IMR-90 (cell line): ENCODE results near the gene ANKRD44. TPM values are rescaled to one million over a fixed set of nuclear protein-coding genes. Genes with fewer than 3 reads are reported as not detected.

ENCODE experiments used
- ATAC-seq: fragments of 200-7000 bp; cut with Tn5 transposase; 2 replicates; pipeline ENCODE4 v1.9.1; 2020; ENCODE audit warnings: low read depth, mild to moderate bottlenecking, moderate library complexity
- BruUV-seq: library from RNA; stranded (reverse); fragments of 400-500 nt; replicated peaks from 2 replicates; lab custom pipeline; 2021; lab: Mats Ljungman, UMichigan
- CTCF ChIA-PET: fragments of 300-600 bp; formaldehyde crosslinking; extraction: SDS; loops from one replicate; lab custom pipeline; 2021; ENCODE audit warnings: antibody characterized with exemption; lab: Yijun Ruan, JAX
- POLR2A ChIA-PET: fragments of 300-600 bp; sonication (Branson Sonifier 250); formaldehyde crosslinking; loops from one replicate; lab custom pipeline; 2022; ENCODE audit warnings: antibody characterized with exemption; ENCODE audit not compliant: unreplicated experiment; lab: Charles Lee
- DNase-seq: peaks from one replicate; pipeline ENCODE4 v3.0.0; 2013
- H2AFZ ChIP-seq: replicated peaks from 2 replicates; pipeline ENCODE3; 2013; ENCODE audit warnings: low read length, mild to moderate bottlenecking; ENCODE audit not compliant: poor library complexity
- H2AK5ac ChIP-seq: 2 replicates; pipeline ENCODE4 v1.6.1; 2013; ENCODE audit warnings: low read depth, low read length, inconsistent platforms
- H2AK9ac ChIP-seq: replicated peaks from 2 replicates; pipeline ENCODE3; 2013; ENCODE audit warnings: mild to moderate bottlenecking, low read depth, low read length, moderate library complexity; ENCODE audit not compliant: poor library complexity
- H2BK120ac ChIP-seq: 2 replicates; pipeline ENCODE4 v1.6.1; 2013; ENCODE audit warnings: low read depth, low read length, inconsistent platforms
- H2BK15ac ChIP-seq: 3 replicates; pipeline ENCODE4 v1.6.1; 2013; ENCODE audit warnings: low read depth, low read length, inconsistent platforms
- H2BK20ac ChIP-seq: 2 replicates; pipeline ENCODE4 v1.6.1; 2013; ENCODE audit warnings: low read depth, mild to moderate bottlenecking, inconsistent platforms, low read length, moderate library complexity
- H2BK5ac ChIP-seq: 2 replicates; pipeline ENCODE4 v1.6.1; 2013; ENCODE audit warnings: mild to moderate bottlenecking, low read depth, low read length, inconsistent platforms; ENCODE audit not compliant: poor library complexity, severe bottlenecking
- H3K14ac ChIP-seq: replicated peaks from 2 replicates; pipeline ENCODE4 v1.6.1; 2013; ENCODE audit warnings: low read depth, low read length, inconsistent platforms
- H3K18ac ChIP-seq: 2 replicates; pipeline ENCODE4 v1.6.1; 2013; ENCODE audit warnings: low read depth, low read length, control low read depth
- H3K23ac ChIP-seq: 2 replicates; pipeline ENCODE4 v1.6.1; 2013; ENCODE audit warnings: low read depth, low read length, inconsistent platforms
- H3K27ac ChIP-seq: 2 replicates; pipeline ENCODE4 v1.5.1; 2013; ENCODE audit warnings: mild to moderate bottlenecking, control low read depth, low read length; ENCODE audit not compliant: insufficient read depth
- H3K27me3 ChIP-seq: 2 replicates; pipeline ENCODE4 v1.6.1; 2013; ENCODE audit warnings: low read length; ENCODE audit not compliant: control insufficient read depth, insufficient read depth
- H3K36me3 ChIP-seq: 2 replicates; pipeline ENCODE4 v1.6.1; 2013; ENCODE audit warnings: low read length, mixed read lengths; ENCODE audit not compliant: control insufficient read depth, insufficient read depth
- H3K4ac ChIP-seq: 2 replicates; pipeline ENCODE4 v1.6.1; 2013; ENCODE audit warnings: low read depth, low read length, inconsistent platforms
- H3K4me1 ChIP-seq: 2 replicates; pipeline ENCODE4 v1.6.1; 2013; ENCODE audit warnings: low read length, mixed read lengths; ENCODE audit not compliant: control insufficient read depth, insufficient read depth
- H3K4me2 ChIP-seq: 2 replicates; pipeline ENCODE4 v1.6.1; 2013; ENCODE audit warnings: low read depth, mild to moderate bottlenecking, control low read depth, low read length, moderate library complexity
- H3K4me3 ChIP-seq: 2 replicates; pipeline ENCODE4 v1.5.1; 2013; ENCODE audit warnings: low read depth, mild to moderate bottlenecking, control low read depth, low read length, moderate library complexity; ENCODE audit not compliant: insufficient read depth
- H3K56ac ChIP-seq: 2 replicates; pipeline ENCODE4 v1.6.1; 2013; ENCODE audit warnings: low read length, inconsistent platforms; ENCODE audit not compliant: insufficient read depth; ENCODE audit errors: extremely low read depth
- H3K79me1 ChIP-seq, 2 experiments: 2 replicates each; pipeline ENCODE4 v1.6.1; 2013; ENCODE audit warnings: low read length in 2 of 2, inconsistent platforms in 1 of 2, low read depth in 1 of 2
- H3K9ac ChIP-seq: 2 replicates; pipeline ENCODE4 v1.6.1; 2013; ENCODE audit warnings: low read depth, low read length, control low read depth
- H3K9me1 ChIP-seq: 2 replicates; pipeline ENCODE4 v1.6.1; 2013; ENCODE audit warnings: low read length, inconsistent platforms; ENCODE audit not compliant: insufficient read depth
- H3K9me3 ChIP-seq: 2 replicates; pipeline ENCODE4 v1.6.1; 2013; ENCODE audit warnings: low read length; ENCODE audit not compliant: control insufficient read depth, insufficient read depth
- H4K20me1 ChIP-seq: 2 replicates; pipeline ENCODE4 v1.6.1; 2013; ENCODE audit warnings: low read length, inconsistent platforms; ENCODE audit not compliant: insufficient read depth
- H4K5ac ChIP-seq: 2 replicates; pipeline ENCODE4 v1.6.1; 2013; ENCODE audit warnings: mild to moderate bottlenecking, low read depth, low read length, control low read depth
- H4K8ac ChIP-seq, 2 experiments: 2 replicates each; pipeline ENCODE4 v1.6.1; 2013; ENCODE audit warnings: low read depth in 2 of 2, low read length in 2 of 2, control low read depth in 1 of 2, inconsistent platforms in 1 of 2
- H4K91ac ChIP-seq: 2 replicates; pipeline ENCODE4 v1.6.1; 2013; ENCODE audit warnings: low read depth, low read length, inconsistent platforms; ENCODE audit not compliant: insufficient read depth
- BHLHE40 ChIP-seq: fragments of 150-350 bp; IDR thresholded peaks from 2 replicates; pipeline ENCODE4 v1.6.1; 2016; ENCODE audit warnings: mild to moderate bottlenecking, low read depth, low read length
- CEBPB ChIP-seq: IDR thresholded peaks from 2 replicates; pipeline ENCODE4 v1.6.1; 2012; ENCODE audit warnings: low read depth, low read length, improper control_type of control experiment
- CHD1 ChIP-seq: IDR thresholded peaks from 2 replicates; pipeline ENCODE4 v1.6.1; 2012; ENCODE audit warnings: low read depth, low read length, improper control_type of control experiment
- ELK1 ChIP-seq: fragments of 150-350 bp; IDR thresholded peaks from 2 replicates; pipeline ENCODE4 v1.6.1; 2016; ENCODE audit warnings: low read depth, mild to moderate bottlenecking, low read length, moderate library complexity, borderline replicate concordance
- FOS ChIP-seq: fragments of 150-350 bp; IDR thresholded peaks from 2 replicates; pipeline ENCODE4 v1.6.1; 2016; ENCODE audit warnings: low read depth, low read length
- MAFK ChIP-seq: IDR thresholded peaks from 2 replicates; pipeline ENCODE4 v1.6.1; 2012; ENCODE audit warnings: low read depth, low read length, improper control_type of control experiment
- MAZ ChIP-seq: IDR thresholded peaks from 2 replicates; pipeline ENCODE4 v1.6.1; 2012; ENCODE audit warnings: low read depth, mild to moderate bottlenecking, low read length, improper control_type of control experiment, moderate library complexity, borderline replicate concordance
- MXI1 ChIP-seq: IDR thresholded peaks from 2 replicates; pipeline ENCODE4 v1.6.1; 2012; ENCODE audit warnings: low read depth, mild to moderate bottlenecking, low read length, moderate library complexity, borderline replicate concordance
- NFE2L2 ChIP-seq: fragments of 150-350 bp; IDR thresholded peaks from 2 replicates; pipeline ENCODE4 v1.6.1; 2016; ENCODE audit warnings: low read depth, mild to moderate bottlenecking, low read length
- POLR2A ChIP-seq: IDR thresholded peaks from 2 replicates; pipeline ENCODE4 v1.6.1; 2012; ENCODE audit warnings: mild to moderate bottlenecking, low read depth, low read length
- RAD21 ChIP-seq: IDR thresholded peaks from 2 replicates; pipeline ENCODE4 v1.6.1; 2012; ENCODE audit warnings: low read length, improper control_type of control experiment
- RCOR1 ChIP-seq: IDR thresholded peaks from 2 replicates; pipeline ENCODE4 v1.6.1; 2012; ENCODE audit warnings: mild to moderate bottlenecking, low read length, improper control_type of control experiment; ENCODE audit not compliant: insufficient replicate concordance
- RFX5 ChIP-seq: IDR thresholded peaks from 2 replicates; pipeline ENCODE4 v1.8.0; 2012; ENCODE audit warnings: low read depth, mild to moderate bottlenecking, low read length, moderate library complexity
- SMC3 ChIP-seq: fragments of 150-350 bp; IDR thresholded peaks from 2 replicates; pipeline ENCODE4 v1.6.1; 2016; ENCODE audit warnings: low read depth, mild to moderate bottlenecking, antibody characterized with exemption, low read length, moderate library complexity
- USF2 ChIP-seq: fragments of 150-350 bp; IDR thresholded peaks from 2 replicates; pipeline ENCODE4 v1.6.1; 2017; ENCODE audit warnings: mild to moderate bottlenecking, antibody characterized with exemption, low read length, low read depth
- WGBS, 2 experiments: methylation state at CpG; one replicate each; pipeline versions ENCODE4 v1.1.5 to v1.1.7; 2013; ENCODE audit warnings: missing lambda C conversion rate in 2 of 2; ENCODE audit not compliant: insufficient read length in 1 of 2; ENCODE audit errors: extremely low coverage in 2 of 2; 5-methylcytosine and 5-hydroxymethylcytosine counted together
- dilution Hi-C: fragments of 300-500 bp; cut with HindIII; formaldehyde crosslinking; loops from one replicate; pipeline ENCODE4 v1.14.3; 2018; ENCODE audit warnings: low sequenced_read_pairs; ENCODE audit not compliant: unreplicated experiment
- in situ Hi-C: fragments of 300-500 bp; cut with MboI; formaldehyde crosslinking; loops from 3 replicates; pipeline ENCODE4 v1.14.3; 2019; ENCODE audit warnings: low sequenced_read_pairs, inconsistent platforms, mixed read lengths
- intact Hi-C: fragments of 100-400 bp; cut with micrococcal nuclease; formaldehyde crosslinking; loops from 2 replicates; pipeline ENCODE4 v1.10.0; 2022
- polyA plus RNA-seq, 3 experiments: library from polyadenylated mRNA; depleted of rRNA; stranded (reverse); fragments of >200 nt; gene quantifications; 2 replicates each; pipeline ENCODE4 v1.2.3, GENCODE V29; 2012; ENCODE audit warnings: low replicate concordance in 1 of 3
- total RNA-seq: library from RNA; depleted of rRNA; stranded (reverse); fragments of >200 nt; gene quantifications from 2 replicates; pipeline ENCODE4 v1.2.3, GENCODE V29; 2012
- TF ChIP-seq, protein P1 (sequence below): conservative IDR thresholded peaks from 2 replicates; pipeline ENCODE4 v1.5.1; 2012; ENCODE audit warnings: mild to moderate bottlenecking, low read depth, low read length, improper control_type of control experiment

Gene ANKRD44
- total and polyA plus RNA-seq, 2 of the 4 experiments (the other 2 are of a cell fraction): 5.2 to 15.6 TPM

GRCh38 chr2:197209742-197210408 is 100.7 kb downstream of the ANKRD44 start:
- H4K91ac ChIP-seq: no peak overlapping the region
- H3K56ac ChIP-seq: no peak overlapping the region
- H2BK15ac ChIP-seq: no peak overlapping the region
- no peak overlapping the region; the same call in 1 of the 2 replicates for H2AK5ac ChIP-seq
- no peak overlapping the region for H4K8ac ChIP-seq
- no peak overlapping the region for H2BK5ac ChIP-seq
- H2BK20ac ChIP-seq: no peak overlapping the region
- peak overlapping the region; percentile 16 for H3K23ac ChIP-seq
- CTCF ChIA-PET: interaction anchor here (1.1 kb wide), 1 partner anchor 19 kb away, joined by 5 read pairs; no protein-coding TSS in a partner anchor
- POLR2A ChIA-PET: no interaction called here
- ATAC-seq: no peak
- no peak overlapping the region for H3K27ac ChIP-seq
- no peak overlapping the region for H3K4ac ChIP-seq
- H3K9me3 ChIP-seq: no peaks in the 10 kb centered on the region
- no peaks in the 10 kb centered on the region for H3K36me3 ChIP-seq
- H3K9ac ChIP-seq: no peak overlapping the region
- no peaks in the 10 kb centered on the region for H3K27me3 ChIP-seq
- H4K5ac ChIP-seq: no peak overlapping the region
- dilution Hi-C loops (no loop called here), in situ Hi-C loops (no loop called here), intact Hi-C loops (no loop called here)
- H3K14ac ChIP-seq: peak overlapping the region; percentile 25; the same call in 1 of the 2 replicates
- no TSS peak for BruUV-seq
- no peak overlapping the region for H3K4me3 ChIP-seq
- H4K20me1 ChIP-seq: no peaks in the 10 kb centered on the region
- no peak for DNase-seq
- H2AK9ac ChIP-seq: no peak overlapping the region
- H3K4me1 ChIP-seq: peaks cover 3% of the 10 kb centered on the region
- no CpG with 5 or more reads among the region's 6 CpGs for WGBS, 2 experiments
- TF ChIP-seq SMC3 (no peak), ELK1 (no peak), RCOR1 (no peak), MAZ (no peak), RFX5 (no peak), USF2 (no peak), NFE2L2 (no peak), CEBPB (no peak), CHD1 (no peak), MAFK (no peak), FOS (no peak), RAD21 (no peak), POLR2A (no peak), MXI1 (no peak), BHLHE40 (no peak)
- TF ChIP-seq, protein P1, sequence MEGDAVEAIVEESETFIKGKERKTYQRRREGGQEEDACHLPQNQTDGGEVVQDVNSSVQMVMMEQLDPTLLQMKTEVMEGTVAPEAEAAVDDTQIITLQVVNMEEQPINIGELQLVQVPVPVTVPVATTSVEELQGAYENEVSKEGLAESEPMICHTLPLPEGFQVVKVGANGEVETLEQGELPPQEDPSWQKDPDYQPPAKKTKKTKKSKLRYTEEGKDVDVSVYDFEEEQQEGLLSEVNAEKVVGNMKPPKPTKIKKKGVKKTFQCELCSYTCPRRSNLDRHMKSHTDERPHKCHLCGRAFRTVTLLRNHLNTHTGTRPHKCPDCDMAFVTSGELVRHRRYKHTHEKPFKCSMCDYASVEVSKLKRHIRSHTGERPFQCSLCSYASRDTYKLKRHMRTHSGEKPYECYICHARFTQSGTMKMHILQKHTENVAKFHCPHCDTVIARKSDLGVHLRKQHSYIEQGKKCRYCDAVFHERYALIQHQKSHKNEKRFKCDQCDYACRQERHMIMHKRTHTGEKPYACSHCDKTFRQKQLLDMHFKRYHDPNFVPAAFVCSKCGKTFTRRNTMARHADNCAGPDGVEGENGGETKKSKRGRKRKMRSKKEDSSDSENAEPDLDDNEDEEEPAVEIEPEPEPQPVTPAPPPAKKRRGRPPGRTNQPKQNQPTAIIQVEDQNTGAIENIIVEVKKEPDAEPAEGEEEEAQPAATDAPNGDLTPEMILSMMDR: no peak
- no peak overlapping the region for H2AFZ ChIP-seq
- H2BK120ac ChIP-seq: no peak overlapping the region
- H3K9me1 ChIP-seq: peaks cover 16% of the 10 kb centered on the region
- no peak overlapping the region for H3K4me2 ChIP-seq
- no peak overlapping the region for H3K18ac ChIP-seq
- H3K79me1 ChIP-seq: peaks cover 0 to 13% of the 10 kb centered on the region in 2 experiments; a peak in 1 of 4 replicates
